Fibroblast of villous mesenchyme (primary cell): Measurements from ENCODE around the gene NEIL3. TPM values are rescaled to one million over a fixed set of nuclear protein-coding genes. Genes with fewer than 3 reads are reported as not detected.

Experiments used
- DNase-seq: peaks from one replicate; pipeline ENCODE4 v3.0.0-alpha.2; 2010; ENCODE audit warnings: low read depth
- H3K4me3 ChIP-seq: 2 replicates; pipeline ENCODE4 v1.5.1; 2011; ENCODE audit warnings: low read depth, mild to moderate bottlenecking, low read length
- total RNA-seq: library from RNA; depleted of rRNA; stranded (reverse); fragments of >200 nt; gene quantifications from 2 replicates; pipeline ENCODE4 v1.2.3, GENCODE V29; 2012
- TF ChIP-seq, protein P1 (sequence below): IDR thresholded peaks from 2 replicates; pipeline ENCODE4 v1.5.1; 2012; ENCODE audit warnings: low read depth, mild to moderate bottlenecking, low read length; ENCODE audit not compliant: insufficient read depth

The NEIL3 gene
- total RNA-seq, 1 donor, result 28.1 TPM

DNA sequence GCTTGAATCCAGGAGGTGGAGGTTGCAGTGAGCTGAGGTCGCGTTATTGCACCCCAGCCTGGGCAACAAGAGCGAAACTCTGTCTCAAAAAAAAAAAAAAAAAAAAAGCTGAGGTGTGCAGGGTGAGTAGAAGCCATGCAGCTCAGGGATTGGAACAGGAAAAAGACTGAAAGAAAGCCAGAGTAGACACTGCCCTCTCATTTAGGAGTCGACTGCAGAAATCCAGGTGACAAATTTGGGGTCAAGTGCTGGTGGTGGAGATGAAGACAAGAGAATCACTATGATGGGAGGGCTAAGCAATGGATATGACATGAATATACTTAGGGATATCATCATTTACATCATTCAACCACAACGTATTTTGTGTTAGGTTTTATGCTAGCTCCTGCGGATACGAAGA lies 1.9 kb downstream of the NEIL3 start:
- DNase-seq, result no peak
- H3K4me3 ChIP-seq, result no peak overlapping the region
- TF ChIP-seq, protein P1, sequence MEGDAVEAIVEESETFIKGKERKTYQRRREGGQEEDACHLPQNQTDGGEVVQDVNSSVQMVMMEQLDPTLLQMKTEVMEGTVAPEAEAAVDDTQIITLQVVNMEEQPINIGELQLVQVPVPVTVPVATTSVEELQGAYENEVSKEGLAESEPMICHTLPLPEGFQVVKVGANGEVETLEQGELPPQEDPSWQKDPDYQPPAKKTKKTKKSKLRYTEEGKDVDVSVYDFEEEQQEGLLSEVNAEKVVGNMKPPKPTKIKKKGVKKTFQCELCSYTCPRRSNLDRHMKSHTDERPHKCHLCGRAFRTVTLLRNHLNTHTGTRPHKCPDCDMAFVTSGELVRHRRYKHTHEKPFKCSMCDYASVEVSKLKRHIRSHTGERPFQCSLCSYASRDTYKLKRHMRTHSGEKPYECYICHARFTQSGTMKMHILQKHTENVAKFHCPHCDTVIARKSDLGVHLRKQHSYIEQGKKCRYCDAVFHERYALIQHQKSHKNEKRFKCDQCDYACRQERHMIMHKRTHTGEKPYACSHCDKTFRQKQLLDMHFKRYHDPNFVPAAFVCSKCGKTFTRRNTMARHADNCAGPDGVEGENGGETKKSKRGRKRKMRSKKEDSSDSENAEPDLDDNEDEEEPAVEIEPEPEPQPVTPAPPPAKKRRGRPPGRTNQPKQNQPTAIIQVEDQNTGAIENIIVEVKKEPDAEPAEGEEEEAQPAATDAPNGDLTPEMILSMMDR, result no peak

DNA sequence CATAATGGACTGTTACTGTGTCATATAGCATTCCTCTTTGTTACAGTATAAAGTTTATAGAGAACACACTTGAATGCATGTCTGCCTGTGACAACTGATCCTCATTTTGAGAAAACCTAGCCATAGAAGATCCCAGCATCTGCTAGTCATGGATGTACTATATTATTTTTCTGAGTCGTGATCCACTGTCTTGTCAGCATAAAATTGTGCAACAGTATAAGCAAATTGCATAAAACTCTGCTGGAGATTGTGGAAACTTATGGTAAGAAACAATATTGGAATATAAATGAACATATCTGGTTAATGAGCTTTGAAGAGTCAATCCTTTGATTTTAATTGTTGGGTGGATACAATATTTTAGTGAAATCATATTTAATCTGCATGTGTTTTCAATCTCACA lies 3.6 kb downstream of the NEIL3 start:
- TF ChIP-seq, protein P1, result no peak
- no peak overlapping the region for H3K4me3 ChIP-seq
- peak; percentile 55 for DNase-seq

DNA sequence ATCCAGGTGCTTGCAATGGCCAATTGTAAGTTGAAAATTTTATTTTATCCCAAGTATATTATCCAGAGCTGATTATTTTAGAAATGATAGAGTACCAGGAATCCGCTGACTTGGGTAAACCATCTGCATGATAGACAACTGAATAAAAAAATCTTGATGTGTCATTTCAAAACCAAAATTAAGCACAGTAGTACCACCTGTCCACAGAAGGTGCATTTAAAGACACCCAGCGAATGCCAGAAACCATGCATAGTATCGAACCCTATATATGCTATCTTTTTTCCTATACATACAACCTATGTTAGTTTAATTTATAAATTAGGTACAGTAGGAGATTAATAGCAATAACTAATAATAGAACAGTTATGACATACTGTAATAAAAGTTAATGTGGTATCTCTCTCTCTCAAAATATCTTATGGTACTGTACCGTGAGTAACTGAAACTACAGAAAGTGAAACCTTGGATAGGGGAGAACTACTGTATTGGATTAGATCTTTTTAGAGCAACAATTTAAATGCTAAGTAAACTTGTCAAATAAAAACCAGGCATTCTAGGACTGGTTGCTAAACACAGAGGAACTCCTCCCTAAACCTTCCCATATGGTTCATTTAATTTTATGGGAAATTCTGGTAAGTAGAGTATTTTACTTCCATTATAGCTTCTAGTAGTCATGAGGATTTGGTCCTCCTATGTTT lies 6.2 kb downstream of the NEIL3 start:
- H3K4me3 ChIP-seq, result peak overlapping the region; percentile 29
- DNase-seq, result peak; percentile 59
- TF ChIP-seq, protein P1, result no peak

DNA sequence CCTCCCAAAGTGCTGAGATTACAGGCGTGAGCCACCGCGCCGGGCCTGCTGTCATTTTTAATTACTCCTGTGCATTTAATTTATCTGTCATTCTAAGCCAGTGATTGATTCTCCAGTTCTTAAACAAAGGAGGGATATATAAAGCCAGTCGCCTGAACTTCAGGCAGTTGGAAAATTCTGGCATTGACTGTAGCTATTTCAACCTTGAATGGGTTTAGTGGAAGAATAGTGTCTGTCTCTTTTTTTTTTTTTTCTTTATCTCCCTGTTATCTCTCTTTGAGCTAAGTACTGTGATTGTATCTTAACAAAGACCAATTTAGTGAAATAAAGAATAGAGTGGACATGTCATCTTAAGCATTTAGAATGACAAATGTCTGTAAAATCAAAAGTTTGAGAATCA lies 11.0 kb downstream of the NEIL3 start:
- no peak overlapping the region for H3K4me3 ChIP-seq
- TF ChIP-seq, protein P1, result no peak
- DNase-seq, result no peak

- DNase-seq, result no peak
- TF ChIP-seq, protein P1, result no peak
- H3K4me3 ChIP-seq, result no peak overlapping the region
Observed at GRCh38 chr4:177321647-177322046, 12.0 kb downstream of the NEIL3 start.

- peak; percentile 49 for DNase-seq
- TF ChIP-seq, protein P1, result no peak
- H3K4me3 ChIP-seq, result peak overlapping the region; percentile 9
Observed at GRCh38 chr4:177322266-177322665, 12.6 kb downstream of the NEIL3 start.

- H3K4me3 ChIP-seq, result peak overlapping the region; percentile 9
- TF ChIP-seq, protein P1, result no peak
- DNase-seq, result no peak
Observed at GRCh38 chr4:177322881-177323280, 13.2 kb downstream of the NEIL3 start.
